GM12878 (cell line): ENCODE measurements around the gene INSYN2B. TPM values are rescaled to one million over a fixed set of nuclear protein-coding genes. Genes with fewer than 3 reads are reported as not detected.

ENCODE experiments used
- ATAC-seq: fragments of 200-7000 bp; cut with Tn5 transposase; 3 replicates; pipeline ENCODE4 v1.9.1; 2020; ENCODE audit warnings: mild to moderate bottlenecking, moderate library complexity
- BruUV-seq: library from RNA; stranded (reverse); fragments of 400-500 nt; replicated peaks from 2 replicates; lab custom pipeline; 2021; lab: Mats Ljungman, UMichigan
- CTCF ChIA-PET: fragments of 300-600 bp; sonication (Branson Sonifier 250); formaldehyde crosslinking; extraction: SDS; loops from one replicate; lab custom pipeline; 2021; ENCODE audit warnings: inconsistent platforms; lab: Yijun Ruan, JAX
- POLR2A ChIA-PET: fragments of 350-600 bp; formaldehyde crosslinking; extraction: SDS; loops from one replicate; lab custom pipeline; 2021; ENCODE audit warnings: inconsistent platforms; lab: Charles Lee
- RAD21 ChIA-PET: fragments of 300-600 bp; sonication (Branson Sonifier 250); formaldehyde crosslinking; loops from one replicate; lab custom pipeline; 2023; ENCODE audit warnings: antibody characterized with exemption; ENCODE audit not compliant: unreplicated experiment; lab: Charles Lee
- SMC1A ChIA-PET: fragments of 300-600 bp; sonication (Branson Sonifier 250); formaldehyde crosslinking; loops from one replicate; lab custom pipeline; 2023; ENCODE audit not compliant: unreplicated experiment, uncharacterized antibody; lab: Charles Lee
- DNase-seq: peaks from one replicate; pipeline ENCODE4 v3.0.0-alpha.2; 2011; ENCODE audit warnings: low read depth, low spot score
- FAIRE-seq: peaks from 3 replicates; lab custom pipeline; 2011; peaks lifted over from hg19 to GRCh38; lab: Jason Lieb, UNC
- H2AFZ ChIP-seq: 2 replicates; pipeline ENCODE4 v1.6.0; 2011; ENCODE audit warnings: low read depth, low read length, control low read depth; ENCODE audit not compliant: control insufficient read depth
- H3K27ac ChIP-seq: 2 replicates; pipeline ENCODE4 v1.5.1; 2011; ENCODE audit warnings: control low read depth; ENCODE audit not compliant: control insufficient read depth, insufficient read depth
- H3K27me3 ChIP-seq, 2 experiments: replicated peaks in 1 of 2; 2 replicates each; pipeline versions ENCODE4 v1.6.0 to v1.6.1; 2011; ENCODE audit warnings: low read length in 1 of 2; ENCODE audit not compliant: control insufficient read depth in 2 of 2, insufficient read depth in 2 of 2
- H3K36me3 ChIP-seq, 2 experiments: 2 replicates each; pipeline ENCODE4 v1.5.1; 2011; ENCODE audit warnings: low read length in 1 of 2; ENCODE audit not compliant: control insufficient read depth in 2 of 2, insufficient read depth in 2 of 2
- H3K4me1 ChIP-seq: 2 replicates; pipeline ENCODE4 v1.6.1; 2011; ENCODE audit warnings: mild to moderate bottlenecking, low read length, moderate library complexity, mixed read lengths; ENCODE audit not compliant: control insufficient read depth, insufficient read depth
- H3K4me2 ChIP-seq: 2 replicates; pipeline ENCODE4 v1.6.0; 2011; ENCODE audit warnings: control low read depth; ENCODE audit not compliant: control insufficient read depth, insufficient read depth
- H3K4me3 ChIP-seq: fragments of 200-600 bp; sonication (generic); 2 replicates; pipeline ENCODE4 v1.5.1; 2016
- H3K79me2 ChIP-seq: 2 replicates; pipeline ENCODE4 v1.6.0; 2011; ENCODE audit warnings: low read length; ENCODE audit not compliant: control insufficient read depth, insufficient read depth
- H3K9ac ChIP-seq: 2 replicates; pipeline ENCODE4 v1.8.0; 2011; ENCODE audit warnings: low read length, control low read depth, mixed read lengths; ENCODE audit not compliant: control insufficient read depth, insufficient read depth
- H3K9me3 ChIP-seq: replicated peaks from 3 replicates; pipeline ENCODE4 v1.5.1; 2011; ENCODE audit warnings: mild to moderate bottlenecking, low read length; ENCODE audit not compliant: control insufficient read depth, insufficient read depth
- H4K20me1 ChIP-seq: 2 replicates; pipeline ENCODE4 v1.6.0; 2011; ENCODE audit not compliant: control insufficient read depth, insufficient read depth
- BCLAF1 ChIP-seq: fragments of 450-650 bp; IDR thresholded peaks from 2 replicates; pipeline ENCODE4 v1.6.1; 2017; ENCODE audit warnings: antibody characterized with exemption, mild to moderate bottlenecking, moderate library complexity
- CEBPZ ChIP-seq: fragments of 150-350 bp; IDR thresholded peaks from 2 replicates; pipeline ENCODE4 v1.6.1; 2016; ENCODE audit warnings: low read depth, low read length
- DPF2 ChIP-seq: fragments of 450-650 bp; IDR thresholded peaks from 2 replicates; pipeline ENCODE4 v1.6.1; 2017; ENCODE audit warnings: mild to moderate bottlenecking
- E2F8 ChIP-seq: fragments of 450-650 bp; IDR thresholded peaks from 2 replicates; pipeline ENCODE4 v1.6.1; 2018; ENCODE audit warnings: mild to moderate bottlenecking, low read depth, moderate library complexity; ENCODE audit not compliant: partially characterized antibody
- IRF3 ChIP-seq: fragments of 450-650 bp; IDR thresholded peaks from 2 replicates; pipeline ENCODE4 v1.6.1; 2014; ENCODE audit warnings: mild to moderate bottlenecking
- JUND ChIP-seq: IDR thresholded peaks from 2 replicates; pipeline ENCODE4 v1.6.1; 2012; ENCODE audit warnings: low read depth, mild to moderate bottlenecking, low read length, improper control_type of control experiment, moderate library complexity
- NKRF ChIP-seq: fragments of 450-650 bp; conservative IDR thresholded peaks from 2 replicates; pipeline ENCODE4 v1.6.1; 2017; ENCODE audit warnings: mild to moderate bottlenecking, moderate library complexity
- NR2C2 ChIP-seq: IDR thresholded peaks from 2 replicates; pipeline ENCODE4 v1.6.1; 2011; ENCODE audit warnings: borderline replicate concordance, low read depth; ENCODE audit not compliant: control insufficient read depth, insufficient read length
- RB1 ChIP-seq: fragments of 450-650 bp; formaldehyde crosslinking; IDR thresholded peaks from 2 replicates; pipeline ENCODE4 v1.6.1; 2017; ENCODE audit warnings: mild to moderate bottlenecking, borderline replicate concordance
- WGBS: methylation state at CpG from one replicate; pipeline ENCODE4 v1.1.6; 2016; ENCODE audit warnings: low lambda C conversion rate; ENCODE audit not compliant: insufficient replicate concordance, insufficient coverage; ENCODE audit errors: missing lambda C conversion rate; 5-methylcytosine and 5-hydroxymethylcytosine counted together
- in situ Hi-C: fragments of 300-500 bp; cut with MboI; formaldehyde crosslinking; loops from 9 replicates; pipeline ENCODE4 v1.14.3; 2018; ENCODE audit warnings: mixed read lengths
- intact Hi-C: fragments of 100-400 bp; cut with micrococcal nuclease; formaldehyde crosslinking; loops from one replicate; pipeline ENCODE4 v1.14.2; 2022; ENCODE audit not compliant: unreplicated experiment
- polyA plus RNA-seq, 11 experiments: library from polyadenylated mRNA; depleted of rRNA in 4 of 11; unstranded in 6 of 11; stranded (reverse) in 5 of 11; fragments of >200 nt; fragmentation: Nextera tagmentation in 4 of 11; fragmentation: Illumina TruSeq in 1 of 11; extraction: Ambion mirVana in 4 of 11; extraction: Trizol in 1 of 11; gene quantifications; 1 replicate in 1 of 11; 2 replicates in 10 of 11; pipeline versions ENCODE4 v1.2.1 to v1.2.3, GENCODE V29; 2011 to 2016; ENCODE audit warnings: inconsistent platforms in 2 of 11, missing spikeins in 2 of 11, low read depth in 1 of 11
- total RNA-seq, 4 experiments: library from RNA; depleted of rRNA in 3 of 4; stranded (reverse); fragments of >200 nt in 3 of 4; fragmentation: Illumina TruSeq in 1 of 4; extraction: Trizol in 1 of 4; gene quantifications; 2 replicates each; pipeline versions ENCODE4 v1.2.1 to v1.2.3, GENCODE V29; 2013 to 2021

The INSYN2B gene
- total and polyA plus RNA-seq, 10 of the 15 experiments (the other 5 are each of a cell fraction or from before 2014, with no cell fraction given) = 0.05 to 0.27 (median 0.13) TPM; not detected in 7

- ATAC-seq (no peak), DNase-seq (no peak), FAIRE-seq (no peak)
- no TSS peak for BruUV-seq
- no peak overlapping the region for H3K27ac ChIP-seq
- H3K27me3 ChIP-seq = no peaks in the 10 kb centered on the region
- H3K4me3 ChIP-seq = no peak overlapping the region
- POLR2A ChIA-PET = no interaction called here
- intact Hi-C loops (no loop called here), in situ Hi-C loops (no loop called here)
- RAD21 ChIA-PET = no interaction called here
- no peaks in the 10 kb centered on the region for H4K20me1 ChIP-seq
- H3K79me2 ChIP-seq = no peaks in the 10 kb centered on the region
- H3K4me1 ChIP-seq = no peaks in the 10 kb centered on the region
- WGBS = 95% methylated on average over 2 of the region's 2 CpGs
- SMC1A ChIA-PET = no interaction called here
- peaks cover 0 to 3% of the 10 kb centered on the region in 2 experiments; a peak in 1 of 4 replicates for H3K36me3 ChIP-seq
- no peak overlapping the region for H3K9ac ChIP-seq
- CTCF ChIA-PET = no interaction called here
- no peak overlapping the region for H3K4me2 ChIP-seq
- H3K9me3 ChIP-seq = no peaks in the 10 kb centered on the region
- H2AFZ ChIP-seq = no peak overlapping the region
- TF ChIP-seq NR2C2 (no peak), IRF3 (no peak), DPF2 (no peak), RB1 (no peak), JUND (no peak), E2F8 (no peak), CEBPZ (no peak), BCLAF1 (no peak), NKRF (no peak)
Observed at GRCh38 chr5:169960659-169961058, 19.6 kb downstream of the INSYN2B start.
